ENCODE data around the gene IVNS1ABP. TPM values are rescaled to one million over a fixed set of nuclear protein-coding genes. Genes with fewer than 3 reads are reported as not detected.

Gene IVNS1ABP
- total RNA-seq, 1 experiment from 2014 or later = 57.9 TPM

DNA sequence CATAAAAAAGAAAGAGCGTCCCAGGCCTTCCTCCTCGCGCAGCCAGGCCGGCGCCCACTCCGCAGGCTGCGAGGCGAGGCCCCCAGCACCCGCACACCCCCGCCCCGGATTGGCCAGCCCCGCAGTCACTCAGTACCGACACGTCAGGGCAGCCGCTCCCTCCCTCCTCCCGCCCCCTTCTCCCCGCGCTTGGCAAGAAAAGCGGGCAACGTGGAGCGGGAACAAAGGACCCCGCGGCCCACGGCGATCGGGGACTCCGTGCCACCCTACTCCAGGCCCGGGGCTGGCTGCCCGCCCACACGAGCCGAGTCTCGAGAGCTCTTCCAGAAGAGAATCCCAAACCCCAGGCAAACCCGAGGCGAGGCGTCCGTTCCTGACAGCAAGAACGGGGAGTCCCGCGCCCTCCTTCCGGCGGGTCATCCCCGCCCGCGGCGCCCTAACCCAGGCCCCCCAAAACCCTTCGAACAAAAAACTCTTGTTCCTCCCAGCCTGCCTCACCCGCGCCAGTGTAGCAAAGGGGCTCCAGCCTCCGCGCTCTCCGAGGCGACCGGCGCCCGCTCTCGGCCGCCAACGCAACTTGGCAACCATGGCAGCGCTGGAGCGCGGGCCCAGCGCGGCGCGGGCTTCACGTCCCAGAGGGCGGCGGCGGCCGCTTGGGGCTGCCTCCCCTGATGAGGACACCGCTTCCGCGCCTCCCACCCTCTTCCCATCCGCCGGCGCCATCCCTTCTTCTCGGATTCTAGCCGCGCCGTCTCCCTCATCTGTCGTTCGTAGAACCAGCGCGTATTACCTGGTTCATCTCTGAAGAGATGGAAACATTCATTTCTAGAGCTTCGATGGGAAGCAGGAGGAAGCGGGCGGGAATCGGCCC, 645 bp downstream of the IVNS1ABP start (continued):
- TF ChIP-seq EZH2phosphoT487 (IDR thresholded peaks at IDR 0.05; ENCODE audit: borderline replicate concordance) (no peak), RAD21 (IDR thresholded peaks at IDR 0.05; ENCODE audit: low read depth) (no peak), EZH2 (IDR thresholded peaks at IDR 0.05) (no peak), SP1 (IDR thresholded peaks at IDR 0.05; ENCODE audit: low read depth) (peak; percentile 72), SIN3A (IDR thresholded peaks at IDR 0.05; ENCODE audit: low read depth) (peak; percentile 29; the same call in 1 of the 2 replicates), ZFX (IDR thresholded peaks at IDR 0.05) (peak; percentile 49; the same call in 1 of the 2 replicates)

DNA sequence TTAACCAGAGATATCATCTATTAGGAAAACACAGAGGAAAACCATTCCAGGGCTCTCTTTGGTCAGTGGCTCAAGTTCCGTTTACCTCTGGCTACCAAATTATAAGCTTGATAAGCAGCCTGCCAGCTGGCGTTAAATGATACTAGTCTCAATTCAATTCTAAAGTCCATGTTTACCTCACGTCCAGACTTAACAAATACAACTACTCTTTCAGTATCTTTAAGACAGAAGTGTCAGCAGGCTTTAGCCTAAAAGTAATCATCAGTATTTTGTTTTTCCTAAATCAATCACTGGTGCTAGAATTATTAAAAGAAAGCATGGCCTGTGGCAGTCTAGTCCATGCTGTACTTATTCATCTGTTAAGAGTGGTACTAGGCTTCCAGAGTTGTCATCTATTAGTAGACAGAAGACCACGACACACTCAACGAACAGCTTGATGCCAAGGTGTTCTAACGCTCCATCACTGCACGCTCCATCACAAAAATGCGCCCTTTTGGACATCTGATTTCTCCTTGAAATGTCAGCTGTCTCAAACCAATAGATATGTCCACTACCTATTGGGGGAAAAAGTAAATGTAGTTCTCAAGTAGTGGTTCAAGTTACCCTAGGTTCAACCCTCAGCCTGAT, 1.5 kb downstream of the IVNS1ABP start:
- ChIA-PET RAD21 (ENCODE audit: low non-redundant PET in 1 of 2, low total read pairs in 2 of 2, uncharacterized antibody in 2 of 2, unreplicated experiment in 2 of 2) (no interaction called here), POLR2A (no interaction called here), CTCF (interaction anchor here (2.9 kb wide), 1 partner anchor 365 kb away, joined by 10 read pairs; no protein-coding TSS in a partner anchor)
- TSS peak; percentile 35 for BruUV-seq (replicated peaks)
- Histone ChIP-seq H3K4me2 (ENCODE audit: low read length) (peak overlapping the region; percentile 83), H3K4me1 (ENCODE audit: control insufficient read depth in 1 of 2, insufficient read depth in 2 of 2, low read length in 2 of 2) (peaks cover 8 to 27% of the 10 kb centered on the region in 2 experiments; a peak in 3 of 4 replicates), H3K9ac (ENCODE audit: low read length) (peak overlapping the region; percentile 96), H3K9me2 (ENCODE audit: insufficient read depth) (no peaks in the 10 kb centered on the region), H3K36me3 (ENCODE audit: control insufficient read depth in 1 of 2, insufficient read depth in 2 of 2, low read length in 2 of 2) (peaks cover 0 to 4% of the 10 kb centered on the region in 2 experiments; a peak in 2 of 4 replicates), H3K9me3 (ENCODE audit: control insufficient read depth in 1 of 2, insufficient read depth in 1 of 2, low read depth in 1 of 2, low read length in 2 of 2) (no peaks in the 10 kb centered on the region), H4K20me1 (ENCODE audit: insufficient read depth) (peaks cover 38% of the 10 kb centered on the region; the same call in 1 of the 2 replicates), H3K27ac (ENCODE audit: low read depth, low read length) (no peak overlapping the region), H2AFZ (ENCODE audit: low read depth, low read length, poor library complexity, severe bottlenecking) (no peak overlapping the region), H3K79me2 (ENCODE audit: insufficient read depth, low read length) (peaks cover 64% of the 10 kb centered on the region), H3K27me3 (ENCODE audit: insufficient read depth, low read length) (no peaks in the 10 kb centered on the region), H3K4me3 (replicated peaks in 1 of 2; ENCODE audit: low read depth in 1 of 2, low read length in 2 of 2) (peak overlapping the region; percentile 81 to 88)
- ATAC-seq = no peak
- DNase-seq (ENCODE audit: low read depth, low spot score) = peak; percentile 7
- intact Hi-C loops (cut with micrococcal nuclease) = loop anchor here (5.0 to 10.0 kb wide), 2 partner anchors 161 to 367 kb away; partner anchors contain the start of genes SWT1 and TRMT1L
- no peak for TF ChIP-seq EGR1 (IDR thresholded peaks at IDR 0.05; ENCODE audit: low read depth)
- no peak for TF ChIP-seq RAD21 (IDR thresholded peaks at IDR 0.05; ENCODE audit: low read depth)
- TF ChIP-seq ZNF274 (IDR thresholded peaks at IDR 0.05; ENCODE audit: low read depth, low read length) = no peak
- no peak for TF ChIP-seq POLR2AphosphoS5 (IDR thresholded peaks at IDR 0.05; ENCODE audit: low read depth, low read length)
- no peak for TF ChIP-seq SRF (IDR thresholded peaks at IDR 0.05; ENCODE audit: low read depth)
- TF ChIP-seq, protein P1, sequence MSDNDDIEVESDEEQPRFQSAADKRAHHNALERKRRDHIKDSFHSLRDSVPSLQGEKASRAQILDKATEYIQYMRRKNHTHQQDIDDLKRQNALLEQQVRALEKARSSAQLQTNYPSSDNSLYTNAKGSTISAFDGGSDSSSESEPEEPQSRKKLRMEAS (IDR thresholded peaks at IDR 0.05) = no peak
- TF ChIP-seq CEBPB (IDR thresholded peaks at IDR 0.05; ENCODE audit: low read depth) = no peak
- TF ChIP-seq SIN3A (IDR thresholded peaks at IDR 0.05; ENCODE audit: low read depth) = no peak
- TF ChIP-seq POLR2A (IDR thresholded peaks at IDR 0.05; ENCODE audit: borderline replicate concordance, extremely low read depth, insufficient read depth, insufficient read length) = no peak
- TF ChIP-seq, protein P2, sequence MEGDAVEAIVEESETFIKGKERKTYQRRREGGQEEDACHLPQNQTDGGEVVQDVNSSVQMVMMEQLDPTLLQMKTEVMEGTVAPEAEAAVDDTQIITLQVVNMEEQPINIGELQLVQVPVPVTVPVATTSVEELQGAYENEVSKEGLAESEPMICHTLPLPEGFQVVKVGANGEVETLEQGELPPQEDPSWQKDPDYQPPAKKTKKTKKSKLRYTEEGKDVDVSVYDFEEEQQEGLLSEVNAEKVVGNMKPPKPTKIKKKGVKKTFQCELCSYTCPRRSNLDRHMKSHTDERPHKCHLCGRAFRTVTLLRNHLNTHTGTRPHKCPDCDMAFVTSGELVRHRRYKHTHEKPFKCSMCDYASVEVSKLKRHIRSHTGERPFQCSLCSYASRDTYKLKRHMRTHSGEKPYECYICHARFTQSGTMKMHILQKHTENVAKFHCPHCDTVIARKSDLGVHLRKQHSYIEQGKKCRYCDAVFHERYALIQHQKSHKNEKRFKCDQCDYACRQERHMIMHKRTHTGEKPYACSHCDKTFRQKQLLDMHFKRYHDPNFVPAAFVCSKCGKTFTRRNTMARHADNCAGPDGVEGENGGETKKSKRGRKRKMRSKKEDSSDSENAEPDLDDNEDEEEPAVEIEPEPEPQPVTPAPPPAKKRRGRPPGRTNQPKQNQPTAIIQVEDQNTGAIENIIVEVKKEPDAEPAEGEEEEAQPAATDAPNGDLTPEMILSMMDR (IDR thresholded peaks at IDR 0.05 in 2 of 3, conservative IDR thresholded peaks at IDR 0.05 in 1 of 3; ENCODE audit: borderline replicate concordance in 1 of 3, insufficient read depth in 1 of 3, low read depth in 2 of 3, low read length in 2 of 3) = no peak
- TF ChIP-seq FOSL1 (IDR thresholded peaks at IDR 0.05; ENCODE audit: low read depth) = no peak
- TF ChIP-seq, protein P3, sequence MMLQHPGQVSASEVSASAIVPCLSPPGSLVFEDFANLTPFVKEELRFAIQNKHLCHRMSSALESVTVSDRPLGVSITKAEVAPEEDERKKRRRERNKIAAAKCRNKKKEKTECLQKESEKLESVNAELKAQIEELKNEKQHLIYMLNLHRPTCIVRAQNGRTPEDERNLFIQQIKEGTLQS (IDR thresholded peaks at IDR 0.05) = no peak
- TF ChIP-seq, protein P4, sequence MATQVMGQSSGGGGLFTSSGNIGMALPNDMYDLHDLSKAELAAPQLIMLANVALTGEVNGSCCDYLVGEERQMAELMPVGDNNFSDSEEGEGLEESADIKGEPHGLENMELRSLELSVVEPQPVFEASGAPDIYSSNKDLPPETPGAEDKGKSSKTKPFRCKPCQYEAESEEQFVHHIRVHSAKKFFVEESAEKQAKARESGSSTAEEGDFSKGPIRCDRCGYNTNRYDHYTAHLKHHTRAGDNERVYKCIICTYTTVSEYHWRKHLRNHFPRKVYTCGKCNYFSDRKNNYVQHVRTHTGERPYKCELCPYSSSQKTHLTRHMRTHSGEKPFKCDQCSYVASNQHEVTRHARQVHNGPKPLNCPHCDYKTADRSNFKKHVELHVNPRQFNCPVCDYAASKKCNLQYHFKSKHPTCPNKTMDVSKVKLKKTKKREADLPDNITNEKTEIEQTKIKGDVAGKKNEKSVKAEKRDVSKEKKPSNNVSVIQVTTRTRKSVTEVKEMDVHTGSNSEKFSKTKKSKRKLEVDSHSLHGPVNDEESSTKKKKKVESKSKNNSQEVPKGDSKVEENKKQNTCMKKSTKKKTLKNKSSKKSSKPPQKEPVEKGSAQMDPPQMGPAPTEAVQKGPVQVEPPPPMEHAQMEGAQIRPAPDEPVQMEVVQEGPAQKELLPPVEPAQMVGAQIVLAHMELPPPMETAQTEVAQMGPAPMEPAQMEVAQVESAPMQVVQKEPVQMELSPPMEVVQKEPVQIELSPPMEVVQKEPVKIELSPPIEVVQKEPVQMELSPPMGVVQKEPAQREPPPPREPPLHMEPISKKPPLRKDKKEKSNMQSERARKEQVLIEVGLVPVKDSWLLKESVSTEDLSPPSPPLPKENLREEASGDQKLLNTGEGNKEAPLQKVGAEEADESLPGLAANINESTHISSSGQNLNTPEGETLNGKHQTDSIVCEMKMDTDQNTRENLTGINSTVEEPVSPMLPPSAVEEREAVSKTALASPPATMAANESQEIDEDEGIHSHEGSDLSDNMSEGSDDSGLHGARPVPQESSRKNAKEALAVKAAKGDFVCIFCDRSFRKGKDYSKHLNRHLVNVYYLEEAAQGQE (IDR thresholded peaks at IDR 0.05; ENCODE audit: low read depth) = no peak
- TF ChIP-seq ZFX (IDR thresholded peaks at IDR 0.05) = no peak
- TF ChIP-seq SP1 (IDR thresholded peaks at IDR 0.05; ENCODE audit: low read depth) = no peak
- no peak for TF ChIP-seq CBX3 (IDR thresholded peaks at IDR 0.05; ENCODE audit: low read depth)

All from HCT116 (cell line).